DND-41 (cell line): ENCODE results near the gene ACOT12.

Experiments
- ATAC-seq: fragments of 200-7000 bp; cut with Tn5 transposase; 3 replicates; pipeline ENCODE4 v1.9.1; 2021; ENCODE audit warnings: low read depth; ENCODE audit not compliant: insufficient read depth
- DNase-seq: peaks from one replicate; pipeline ENCODE4 v3.0.0-alpha.2; 2020
- H2AFZ ChIP-seq: 2 replicates; pipeline ENCODE4 v1.6.0; 2012; ENCODE audit warnings: low read depth, low read length
- H3K27ac ChIP-seq: 2 replicates; pipeline ENCODE4 v1.5.1; 2012; ENCODE audit warnings: low read length, inconsistent platforms
- H3K27me3 ChIP-seq: fragments of 200-600 bp; sonication (generic); 2 replicates; pipeline ENCODE4 v1.6.0; 2012; ENCODE audit warnings: low read length, mild to moderate bottlenecking, inconsistent platforms; ENCODE audit not compliant: insufficient read depth, poor library complexity
- H3K36me3 ChIP-seq: 2 replicates; pipeline ENCODE4 v1.5.1; 2012; ENCODE audit warnings: low read length, inconsistent platforms; ENCODE audit not compliant: insufficient read depth
- H3K4me1 ChIP-seq: 2 replicates; pipeline ENCODE4 v1.5.1; 2012; ENCODE audit warnings: mild to moderate bottlenecking, low read length; ENCODE audit not compliant: insufficient read depth
- H3K4me2 ChIP-seq: 2 replicates; pipeline ENCODE4 v1.6.0; 2012; ENCODE audit warnings: mild to moderate bottlenecking, moderate library complexity, low read length, inconsistent platforms; ENCODE audit not compliant: insufficient read depth
- H3K4me3 ChIP-seq, 2 experiments: fragments of 200-600 bp in 1 of 2; shearing (Covaris generic) in 1 of 2; 2 replicates each; pipeline ENCODE4 v1.5.1; 2012 to 2016; ENCODE audit warnings: inconsistent platforms in 2 of 2, low read length in 2 of 2, mild to moderate bottlenecking in 2 of 2, low read depth in 1 of 2, moderate library complexity in 1 of 2
- H3K79me2 ChIP-seq: 2 replicates; pipeline ENCODE4 v1.6.0; 2012; ENCODE audit warnings: low read length, inconsistent platforms; ENCODE audit not compliant: insufficient read depth
- H3K9ac ChIP-seq: 2 replicates; pipeline ENCODE4 v1.6.0; 2012; ENCODE audit warnings: low read depth, mild to moderate bottlenecking, inconsistent platforms, low read length, moderate library complexity
- H3K9me3 ChIP-seq: 2 replicates; pipeline ENCODE4 v1.5.1; 2012; ENCODE audit warnings: low read length, moderate library complexity, mild to moderate bottlenecking, inconsistent platforms; ENCODE audit not compliant: insufficient read depth, severe bottlenecking
- H4K20me1 ChIP-seq: 2 replicates; pipeline ENCODE4 v1.6.0; 2012; ENCODE audit warnings: low read length; ENCODE audit not compliant: insufficient read depth
- EZH2 ChIP-seq: IDR thresholded peaks from 3 replicates; pipeline ENCODE4 v1.6.1; 2012; ENCODE audit warnings: borderline replicate concordance, low read depth, mild to moderate bottlenecking, moderate library complexity, low read length, inconsistent platforms; ENCODE audit not compliant: severe bottlenecking
- TF ChIP-seq, protein P1 (sequence below): IDR thresholded peaks from 2 replicates; pipeline ENCODE4 v1.5.1; 2012; ENCODE audit warnings: borderline replicate concordance, low read length, moderate library complexity, mild to moderate bottlenecking; ENCODE audit not compliant: poor library complexity, severe bottlenecking; ENCODE audit errors: extremely low read depth

Gene ACOT12

DNA sequence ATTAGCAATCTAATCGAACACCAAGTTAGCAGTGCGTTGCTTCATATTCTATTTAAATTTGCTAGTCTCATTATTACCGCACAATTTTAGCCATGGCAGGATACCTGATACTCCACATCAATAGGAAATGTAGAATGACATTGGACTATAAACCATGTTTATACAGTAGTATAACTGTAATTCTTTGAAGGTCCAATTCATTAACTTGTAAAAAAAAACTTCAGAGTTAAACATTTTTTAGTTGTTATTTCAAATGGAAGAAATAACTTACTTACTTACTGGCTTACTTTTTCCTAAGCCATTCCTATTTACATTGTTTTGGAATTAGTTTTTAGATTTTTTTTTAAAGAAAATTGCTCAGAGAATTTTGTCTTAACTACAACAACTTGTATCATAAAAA, 35.4 kb upstream of the ACOT12 start:
- Histone ChIP-seq H3K4me2 (no peak overlapping the region), H2AFZ (no peak overlapping the region), H3K27me3 (no peaks in the 10 kb centered on the region), H3K9me3 (no peaks in the 10 kb centered on the region), H3K79me2 (peaks cover 3% of the 10 kb centered on the region; the same call in 1 of the 2 replicates), H3K4me1 (peaks cover 9% of the 10 kb centered on the region), H3K4me3 (no peak overlapping the region), H3K36me3 (peaks cover 57% of the 10 kb centered on the region), H4K20me1 (no peaks in the 10 kb centered on the region), H3K9ac (no peak overlapping the region), H3K27ac (no peak overlapping the region)
- DNase-seq (no peak), ATAC-seq (no peak)
- TF ChIP-seq, protein P1, sequence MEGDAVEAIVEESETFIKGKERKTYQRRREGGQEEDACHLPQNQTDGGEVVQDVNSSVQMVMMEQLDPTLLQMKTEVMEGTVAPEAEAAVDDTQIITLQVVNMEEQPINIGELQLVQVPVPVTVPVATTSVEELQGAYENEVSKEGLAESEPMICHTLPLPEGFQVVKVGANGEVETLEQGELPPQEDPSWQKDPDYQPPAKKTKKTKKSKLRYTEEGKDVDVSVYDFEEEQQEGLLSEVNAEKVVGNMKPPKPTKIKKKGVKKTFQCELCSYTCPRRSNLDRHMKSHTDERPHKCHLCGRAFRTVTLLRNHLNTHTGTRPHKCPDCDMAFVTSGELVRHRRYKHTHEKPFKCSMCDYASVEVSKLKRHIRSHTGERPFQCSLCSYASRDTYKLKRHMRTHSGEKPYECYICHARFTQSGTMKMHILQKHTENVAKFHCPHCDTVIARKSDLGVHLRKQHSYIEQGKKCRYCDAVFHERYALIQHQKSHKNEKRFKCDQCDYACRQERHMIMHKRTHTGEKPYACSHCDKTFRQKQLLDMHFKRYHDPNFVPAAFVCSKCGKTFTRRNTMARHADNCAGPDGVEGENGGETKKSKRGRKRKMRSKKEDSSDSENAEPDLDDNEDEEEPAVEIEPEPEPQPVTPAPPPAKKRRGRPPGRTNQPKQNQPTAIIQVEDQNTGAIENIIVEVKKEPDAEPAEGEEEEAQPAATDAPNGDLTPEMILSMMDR = no peak
- no peak for TF ChIP-seq EZH2

DNA sequence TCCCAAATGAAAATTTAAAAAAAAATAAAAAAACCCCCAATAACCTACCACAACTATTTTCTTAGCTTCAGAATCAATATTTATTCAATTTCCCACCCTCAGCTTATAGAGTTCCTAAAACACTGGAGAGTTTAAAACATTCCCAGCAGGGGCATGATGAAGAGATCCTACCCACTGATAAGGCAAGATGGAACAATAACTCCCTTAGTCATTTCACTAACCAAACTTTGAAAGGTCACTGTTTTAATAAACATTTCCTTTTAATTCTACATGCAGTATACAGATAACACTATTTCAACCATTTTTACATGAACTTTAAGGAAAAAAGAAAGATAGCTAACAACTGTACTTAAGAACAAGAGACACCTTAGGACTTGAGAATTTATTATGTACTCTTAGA, 34.9 kb upstream of the ACOT12 start:
- Histone ChIP-seq H3K4me1 (peaks cover 9% of the 10 kb centered on the region), H3K27ac (no peak overlapping the region), H3K9ac (no peak overlapping the region), H3K36me3 (peaks cover 56% of the 10 kb centered on the region), H3K9me3 (no peaks in the 10 kb centered on the region), H4K20me1 (no peaks in the 10 kb centered on the region), H3K4me2 (no peak overlapping the region), H3K4me3 (no peak overlapping the region), H2AFZ (no peak overlapping the region), H3K79me2 (peaks cover 3% of the 10 kb centered on the region), H3K27me3 (no peaks in the 10 kb centered on the region)
- TF ChIP-seq, protein P1 = no peak
- no peak for TF ChIP-seq EZH2
- DNase-seq (no peak), ATAC-seq (no peak)

DNA sequence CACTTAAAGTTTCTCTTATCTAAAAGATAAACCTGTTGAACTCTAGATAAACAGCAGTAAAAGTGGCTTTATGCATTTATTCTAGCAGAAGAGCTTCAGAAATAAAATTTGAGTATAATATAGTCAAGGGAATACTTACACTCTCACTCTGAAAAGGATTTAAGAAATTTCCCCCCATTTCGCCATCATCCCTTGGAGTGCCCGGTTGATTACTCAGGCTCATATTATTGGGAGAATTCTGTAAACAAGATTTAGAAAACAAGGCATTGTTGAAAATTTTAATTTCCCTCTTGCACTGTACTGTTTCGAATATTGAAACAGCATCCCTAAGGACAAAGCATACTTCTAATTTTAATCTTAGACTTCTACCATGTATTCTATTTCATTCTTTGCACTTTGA, 34.5 kb upstream of the ACOT12 start:
- no peak overlapping the region for H3K4me3 ChIP-seq
- ATAC-seq = no peak
- no peak overlapping the region for H3K4me2 ChIP-seq

More for the DNA sequence above, 34.5 kb upstream of the ACOT12 start:
- Histone ChIP-seq H2AFZ (no peak overlapping the region), H3K27ac (no peak overlapping the region), H3K36me3 (peaks cover 54% of the 10 kb centered on the region), H3K4me1 (peaks cover 9% of the 10 kb centered on the region), H4K20me1 (no peaks in the 10 kb centered on the region), H3K79me2 (peaks cover 5% of the 10 kb centered on the region), H3K9ac (no peak overlapping the region), H3K27me3 (no peaks in the 10 kb centered on the region), H3K9me3 (no peaks in the 10 kb centered on the region)
- DNase-seq = no peak
- TF ChIP-seq EZH2 = no peak
- TF ChIP-seq, protein P1 = no peak
